Measurements from ENCODE around the gene CENPN. TPM values are rescaled to one million over a fixed set of nuclear protein-coding genes. Genes with fewer than 3 reads are reported as not detected.

The CENPN gene
- total RNA-seq, 2 donors from 2014 or later, result 10.5 to 18.1 TPM

- Histone ChIP-seq H3K9me3 (no peaks in the 10 kb centered on the region), H3K4me1 (peaks cover 0 to 30% of the 10 kb centered on the region in 2 donors), H3K4me3 (peak overlapping the region in 1 of 2 donors; percentile 79), H3K27me3 (no peaks in the 10 kb centered on the region), H3K36me3 (peaks cover 11% of the 10 kb centered on the region), H3K27ac (no peak overlapping the region)
- no peak for TF ChIP-seq CTCF (IDR thresholded peaks at IDR 0.05)
- DNase-seq (ENCODE audit: low spot score), result no peak
Observed at GRCh38 chr16:81008505-81008789, 1.4 kb downstream of the CENPN start.

- H3K36me3 ChIP-seq, result peaks cover 25% of the 10 kb centered on the region
- TF ChIP-seq CTCF (IDR thresholded peaks at IDR 0.05), result no peak
- no peak for DNase-seq (ENCODE audit: low spot score)
Observed at GRCh38 chr16:81012974-81013373, 6.0 kb downstream of the CENPN start.

GRCh38 chr16:81014672-81015071 is 7.7 kb downstream of the CENPN start:
- H3K4me3 ChIP-seq, result no peak overlapping the region
- no peak for TF ChIP-seq CTCF (IDR thresholded peaks at IDR 0.05)
- H3K36me3 ChIP-seq, result peaks cover 32% of the 10 kb centered on the region
- no peaks in the 10 kb centered on the region for H3K4me1 ChIP-seq
- no peaks in the 10 kb centered on the region for H3K9me3 ChIP-seq
- DNase-seq (ENCODE audit: low spot score), result no peak
- no peaks in the 10 kb centered on the region for H3K27me3 ChIP-seq
- no peak overlapping the region for H3K27ac ChIP-seq

More at GRCh38 chr16:81012974-81013373, 6.0 kb downstream of the CENPN start:
- Histone ChIP-seq H3K9me3 (no peaks in the 10 kb centered on the region), H3K4me1 (peaks cover 0 to 4% of the 10 kb centered on the region in 2 donors), H3K27ac (no peak overlapping the region), H3K27me3 (no peaks in the 10 kb centered on the region), H3K4me3 (no peak overlapping the region)

- Histone ChIP-seq H3K27ac (no peak overlapping the region), H3K27me3 (no peaks in the 10 kb centered on the region), H3K4me1 (no peaks in the 10 kb centered on the region), H3K36me3 (peaks cover 55% of the 10 kb centered on the region), H3K4me3 (no peak overlapping the region), H3K9me3 (no peaks in the 10 kb centered on the region)
- DNase-seq (ENCODE audit: low spot score), result no peak
- TF ChIP-seq CTCF (IDR thresholded peaks at IDR 0.05), result no peak
Observed at GRCh38 chr16:81018496-81018895, 11.5 kb downstream of the CENPN start.

GRCh38 chr16:81026429-81026828 is 19.4 kb downstream of the CENPN start:
- Histone ChIP-seq H3K4me3 (no peak overlapping the region), H3K27me3 (no peaks in the 10 kb centered on the region), H3K9me3 (no peaks in the 10 kb centered on the region), H3K36me3 (peaks cover 21% of the 10 kb centered on the region), H3K4me1 (no peaks in the 10 kb centered on the region), H3K27ac (no peak overlapping the region)
- no peak for TF ChIP-seq CTCF (IDR thresholded peaks at IDR 0.05)
- DNase-seq (ENCODE audit: low spot score), result no peak

- no peak for TF ChIP-seq CTCF (IDR thresholded peaks at IDR 0.05)
- no peak overlapping the region for H3K27ac ChIP-seq
- H3K4me3 ChIP-seq, result no peak overlapping the region
- no peaks in the 10 kb centered on the region for H3K36me3 ChIP-seq
- H3K27me3 ChIP-seq, result no peaks in the 10 kb centered on the region
- no peaks in the 10 kb centered on the region for H3K9me3 ChIP-seq
- no peak for DNase-seq (ENCODE audit: low spot score)
- no peaks in the 10 kb centered on the region for H3K4me1 ChIP-seq
Observed at GRCh38 chr16:81029930-81030604, 23.1 kb downstream of the CENPN start.
